T-cell (primary cell): Measurements from ENCODE around the gene FUOM. TPM values are rescaled to one million over a fixed set of nuclear protein-coding genes. Genes with fewer than 3 reads are reported as not detected.

Source experiments
- ATAC-seq, 4 experiments: fragments of 200-7000 bp in 3 of 4; fragments of 150-1000 bp in 1 of 4; cut with Tn5 transposase; replicated peaks in 1 of 4; 1 replicate in 3 of 4; 2 replicates in 1 of 4; pipeline ENCODE4 v1.10.0; 2021; ENCODE audit warnings: moderate library complexity in 3 of 4, mild to moderate bottlenecking in 2 of 4, moderate number of reproducible peaks in 1 of 4
- CTCF ChIA-PET, 2 donors: fragments of 300-600 bp; sonication (Branson Sonifier 250); formaldehyde crosslinking; loops; one replicate each; lab custom pipeline; 2022; ENCODE audit warnings: antibody characterized with exemption in 2 of 2; lab: Charles Lee
- POLR2A ChIA-PET, 2 donors: fragments of 300-600 bp; sonication (Branson Sonifier 250); formaldehyde crosslinking; loops; one replicate each; lab custom pipeline; 2022; ENCODE audit warnings: antibody characterized with exemption in 2 of 2; lab: Charles Lee
- DNase-seq, 35 experiments: peaks; one replicate each; pipeline versions ENCODE4 v3.0.0 to v3.0.0-alpha.2; 2013 to 2023
- H3K27ac ChIP-seq: one replicate; pipeline ENCODE4 v1.5.1; 2013; ENCODE audit warnings: low read length
- H3K27me3 ChIP-seq, 2 experiments: replicated peaks in 1 of 2; 1 replicate in 1 of 2; 2 replicates in 1 of 2; pipeline versions ENCODE4 v1.6.1 to v1.7.0; 2013; ENCODE audit warnings: low read length in 1 of 2, mixed read lengths in 1 of 2; ENCODE audit not compliant: control insufficient read depth in 2 of 2, insufficient read depth in 2 of 2; ENCODE audit errors: extremely low read depth in 1 of 2
- H3K36me3 ChIP-seq, 2 donors: 1 replicate in 1 of 2; 2 replicates in 1 of 2; pipeline versions ENCODE4 v1.6.1 to v1.7.0; 2013; ENCODE audit warnings: low read length in 1 of 2; ENCODE audit not compliant: control insufficient read depth in 2 of 2, insufficient read depth in 1 of 2; ENCODE audit errors: extremely low read depth in 1 of 2
- H3K4me1 ChIP-seq, 2 experiments: 1 replicate in 1 of 2; 2 replicates in 1 of 2; pipeline versions ENCODE4 v1.6.1 to v1.7.0; 2013; ENCODE audit warnings: low read length in 2 of 2, mixed read lengths in 1 of 2; ENCODE audit not compliant: insufficient read depth in 2 of 2, control insufficient read depth in 1 of 2; ENCODE audit errors: extremely low read depth in 1 of 2
- H3K4me3 ChIP-seq, 2 donors: 1 replicate in 1 of 2; 2 replicates in 1 of 2; pipeline versions ENCODE4 v1.5.1 to v1.7.0; 2013; ENCODE audit warnings: mild to moderate bottlenecking in 2 of 2, low read length in 1 of 2, moderate library complexity in 1 of 2; ENCODE audit not compliant: control insufficient read depth in 1 of 2; ENCODE audit errors: extremely low read depth in 1 of 2
- H3K9me3 ChIP-seq: 2 replicates; pipeline ENCODE4 v1.7.0; 2013
- H3K27ac Mint-ChIP-seq, 2 donors: one replicate each; pipeline ENCODE4 v1.8.0; 2020 to 2021; ENCODE audit warnings: mild to moderate bottlenecking in 2 of 2, mixed read lengths in 2 of 2
- H3K27me3 Mint-ChIP-seq, 2 donors: one replicate each; pipeline ENCODE4 v1.8.0; 2021 to 2022; ENCODE audit warnings: mixed read lengths in 2 of 2
- H3K36me3 Mint-ChIP-seq: one replicate; pipeline ENCODE4 v1.8.0; 2021; ENCODE audit warnings: mixed read lengths
- H3K4me1 Mint-ChIP-seq, 3 donors: one replicate each; pipeline ENCODE4 v1.8.0; 2020 to 2022; ENCODE audit warnings: mixed read lengths in 3 of 3, mild to moderate bottlenecking in 1 of 3
- H3K4me3 Mint-ChIP-seq, 3 donors: one replicate each; pipeline ENCODE4 v1.8.0; 2020 to 2022; ENCODE audit warnings: mild to moderate bottlenecking in 3 of 3, mixed read lengths in 3 of 3, moderate library complexity in 3 of 3
- H3K9me3 Mint-ChIP-seq, 3 donors: one replicate each; pipeline ENCODE4 v1.8.0; 2020 to 2022; ENCODE audit warnings: mixed read lengths in 3 of 3
- WGBS: methylation state at CpG from one replicate; pipeline ENCODE4 v1.1.5; 2013; ENCODE audit warnings: missing lambda C conversion rate; ENCODE audit not compliant: insufficient coverage; 5-methylcytosine and 5-hydroxymethylcytosine counted together
- total RNA-seq, 35 experiments: library from RNA in 6 of 35; stranded (reverse) in 6 of 35; fragments of 120-200 nt in 1 of 35; gene quantifications; one replicate each; pipeline versions ENCODE4 v1.2.1 to v1.2.4 and lab custom pipeline; 2013 to 2026

Gene FUOM
- total RNA-seq, 5 donors from 2014 or later (not counting 1 experiment from before 2014, with no cell fraction given) = 9.4 to 30.3 (median 26.9) TPM

- 49% methylated on average over 10 of the region's 11 CpGs for WGBS
- peaks cover 32 to 52% of the 10 kb centered on the region in 2 donors for H3K27me3 Mint-ChIP-seq
- POLR2A ChIA-PET = no interaction called here
Measured at GRCh38 chr10:133346413-133346812, 11.4 kb downstream of the FUOM start.

GRCh38 chr10:133344236-133344635 lies 13.6 kb downstream of the FUOM start:
- POLR2A ChIA-PET = no interaction called here
- no peak overlapping the region for H3K27ac Mint-ChIP-seq

More at GRCh38 chr10:133346413-133346812, 11.4 kb downstream of the FUOM start:
- Histone ChIP-seq H3K27ac (no peak overlapping the region), H3K4me3 (no peak overlapping the region), H3K27me3 (peaks cover 0 to 87% of the 10 kb centered on the region in 2 experiments), H3K36me3 (no peaks in the 10 kb centered on the region), H3K9me3 (no peaks in the 10 kb centered on the region), H3K4me1 (no peaks in the 10 kb centered on the region)
- ATAC-seq = no peak
- H3K36me3 Mint-ChIP-seq = no peaks in the 10 kb centered on the region
- no peaks in the 10 kb centered on the region for H3K9me3 Mint-ChIP-seq
- H3K4me3 Mint-ChIP-seq = no peak overlapping the region
- no peak for DNase-seq
- CTCF ChIA-PET = no interaction called here
- no peaks in the 10 kb centered on the region for H3K4me1 Mint-ChIP-seq
- no peak overlapping the region for H3K27ac Mint-ChIP-seq

DNA sequence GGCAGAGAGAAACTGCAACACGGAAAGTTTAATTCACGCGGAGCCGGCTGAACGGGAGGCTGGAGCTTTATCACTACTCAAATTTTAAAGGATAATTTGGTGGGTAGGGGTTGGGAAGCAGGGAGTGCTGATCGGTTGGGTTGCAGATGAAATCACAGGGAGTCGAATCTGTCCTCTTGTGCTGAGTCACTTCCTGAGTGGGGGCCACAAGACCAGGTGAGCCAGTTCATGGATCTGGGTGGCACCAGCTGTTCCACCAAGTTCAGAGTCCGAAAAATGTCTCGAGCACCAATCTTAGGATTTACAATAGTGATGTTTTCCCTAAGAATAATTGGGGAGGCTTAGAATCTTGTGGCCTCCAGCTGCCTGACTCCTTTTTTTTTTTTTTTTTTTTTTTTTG lies 14.3 kb downstream of the FUOM start:
- 71% methylated on average over 6 of the region's 9 CpGs for WGBS
- Mint-ChIP-seq H3K4me1 (no peaks in the 10 kb centered on the region), H3K9me3 (no peaks in the 10 kb centered on the region), H3K27ac (no peak overlapping the region), H3K4me3 (no peak overlapping the region), H3K36me3 (no peaks in the 10 kb centered on the region), H3K27me3 (peaks cover 27 to 51% of the 10 kb centered on the region in 2 donors)
- Histone ChIP-seq H3K27ac (no peak overlapping the region), H3K4me3 (no peak overlapping the region), H3K36me3 (no peaks in the 10 kb centered on the region), H3K27me3 (peaks cover 0 to 81% of the 10 kb centered on the region in 2 experiments), H3K9me3 (no peaks in the 10 kb centered on the region), H3K4me1 (no peaks in the 10 kb centered on the region)
- DNase-seq (no peak), ATAC-seq (no peak)
- ChIA-PET CTCF (no interaction called here), POLR2A (no interaction called here)

More at GRCh38 chr10:133344236-133344635, 13.6 kb downstream of the FUOM start:
- ATAC-seq (no peak), DNase-seq (no peak)
- Mint-ChIP-seq H3K4me3 (no peak overlapping the region), H3K27me3 (peaks cover 30 to 54% of the 10 kb centered on the region in 2 donors), H3K9me3 (no peaks in the 10 kb centered on the region), H3K4me1 (no peaks in the 10 kb centered on the region), H3K36me3 (no peaks in the 10 kb centered on the region)
- CTCF ChIA-PET = interaction anchor here in 1 of 2 donors (1.1 kb wide), 1 partner anchor 15 kb away, joined by 3 read pairs; no protein-coding TSS in a partner anchor
- Histone ChIP-seq H3K4me3 (no peak overlapping the region), H3K27me3 (peaks cover 0 to 79% of the 10 kb centered on the region in 2 experiments), H3K4me1 (no peaks in the 10 kb centered on the region), H3K27ac (no peak overlapping the region), H3K36me3 (no peaks in the 10 kb centered on the region), H3K9me3 (no peaks in the 10 kb centered on the region)
- WGBS = 92% methylated on average over 3 of the region's 5 CpGs

DNA sequence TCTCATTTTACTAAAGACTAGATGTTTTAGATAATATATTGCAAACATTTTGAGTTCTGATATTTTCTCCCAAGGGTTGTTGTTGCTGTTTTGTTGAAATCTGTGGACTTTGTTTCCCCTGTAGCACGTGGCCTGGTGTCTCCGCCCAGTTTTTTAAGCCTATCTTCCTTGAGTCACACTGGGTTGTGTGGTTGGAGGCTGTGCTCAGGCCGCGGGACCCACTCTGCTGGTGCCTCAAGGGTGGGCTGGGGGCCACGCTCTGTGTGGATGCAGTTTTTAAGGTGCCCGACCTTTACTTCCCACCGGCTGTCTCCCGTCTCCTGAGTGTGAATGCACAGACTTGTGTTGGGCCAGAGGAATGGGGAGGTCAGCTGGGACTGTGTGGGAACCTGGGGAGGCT lies 14.9 kb downstream of the FUOM start:
- 83% methylated on average over 6 of the region's 8 CpGs for WGBS
- Histone ChIP-seq H3K4me1 (peaks cover 0 to 3% of the 10 kb centered on the region in 2 experiments), H3K9me3 (no peaks in the 10 kb centered on the region), H3K27ac (no peak overlapping the region), H3K36me3 (no peaks in the 10 kb centered on the region), H3K27me3 (peaks cover 0 to 81% of the 10 kb centered on the region in 2 experiments), H3K4me3 (no peak overlapping the region)
- Mint-ChIP-seq H3K9me3 (no peaks in the 10 kb centered on the region), H3K36me3 (no peaks in the 10 kb centered on the region), H3K27me3 (peaks cover 27 to 51% of the 10 kb centered on the region in 2 donors), H3K27ac (no peak overlapping the region), H3K4me3 (no peak overlapping the region), H3K4me1 (no peaks in the 10 kb centered on the region)
- CTCF ChIA-PET = no interaction called here
- POLR2A ChIA-PET = no interaction called here
- ATAC-seq = no peak
- DNase-seq = no peak

- H3K4me1 ChIP-seq = peaks cover 7 to 13% of the 10 kb centered on the region in 2 experiments
- H3K4me3 Mint-ChIP-seq = no peak overlapping the region
- no peaks in the 10 kb centered on the region for H3K36me3 Mint-ChIP-seq
- ChIA-PET CTCF (no interaction called here), POLR2A (no interaction called here)
- H3K27ac Mint-ChIP-seq = no peak overlapping the region
- peaks cover 27 to 47% of the 10 kb centered on the region in 2 donors for H3K27me3 Mint-ChIP-seq
- DNase-seq (no peak), ATAC-seq (no peak)
- no peak overlapping the region for H3K27ac ChIP-seq
- H3K9me3 ChIP-seq = no peaks in the 10 kb centered on the region
- H3K4me1 Mint-ChIP-seq = no peaks in the 10 kb centered on the region
- WGBS = 75% methylated on average over 3 of the region's 4 CpGs
- no peak overlapping the region for H3K4me3 ChIP-seq
- no peaks in the 10 kb centered on the region for H3K9me3 Mint-ChIP-seq
- peaks cover 0 to 80% of the 10 kb centered on the region in 2 experiments for H3K27me3 ChIP-seq
- no peaks in the 10 kb centered on the region for H3K36me3 ChIP-seq
Measured at GRCh38 chr10:133341983-133342382, 15.8 kb downstream of the FUOM start.

DNA sequence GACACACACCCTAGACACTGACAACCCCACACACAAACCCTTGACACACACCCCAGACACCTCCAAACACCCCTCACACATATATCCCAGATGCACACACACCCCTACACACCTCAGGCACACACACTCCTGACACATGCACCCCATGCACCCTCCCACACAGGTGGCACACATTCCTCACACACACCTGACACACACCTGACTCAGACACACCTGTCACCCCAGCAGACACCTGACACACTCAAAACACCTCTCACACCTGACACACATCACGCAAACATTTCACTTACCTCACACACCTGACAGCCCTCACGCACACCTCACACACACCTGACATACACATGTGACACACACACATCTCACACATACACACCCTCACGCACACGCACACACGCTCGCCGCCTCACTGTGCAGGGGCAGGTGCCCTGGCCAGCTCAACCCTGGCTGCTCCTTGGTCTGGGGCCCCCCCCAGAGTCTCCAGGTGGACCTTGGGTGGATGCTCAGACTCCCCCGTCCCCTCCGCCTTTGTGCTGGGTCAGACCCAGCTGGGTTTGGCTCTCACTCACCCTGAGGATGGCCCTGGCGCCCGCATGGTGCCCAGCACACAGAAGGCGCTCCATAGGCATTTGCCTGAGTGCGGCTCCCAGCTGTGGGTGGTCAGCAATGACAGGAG lies 18.0 kb downstream of the FUOM start:
- H3K9me3 Mint-ChIP-seq = no peaks in the 10 kb centered on the region
- Histone ChIP-seq H3K9me3 (no peaks in the 10 kb centered on the region), H3K36me3 (no peaks in the 10 kb centered on the region), H3K4me3 (no peak overlapping the region), H3K27me3 (peaks cover 0 to 60% of the 10 kb centered on the region in 2 experiments), H3K27ac (no peak overlapping the region), H3K4me1 (peaks cover 16 to 34% of the 10 kb centered on the region in 2 experiments)
- DNase-seq (no peak), ATAC-seq (no peak)
- ChIA-PET POLR2A (no interaction called here), CTCF (interaction anchor here in 1 of 2 donors (0.5 kb wide), 1 partner anchor 11 kb away, joined by 3 read pairs; no protein-coding TSS in a partner anchor)
- H3K4me3 Mint-ChIP-seq = no peak overlapping the region
- H3K27ac Mint-ChIP-seq = no peak overlapping the region
- H3K36me3 Mint-ChIP-seq = no peaks in the 10 kb centered on the region
- H3K4me1 Mint-ChIP-seq = peaks cover 0 to 3% (median 2%) of the 10 kb centered on the region in 3 donors
- H3K27me3 Mint-ChIP-seq = peaks cover 15 to 26% of the 10 kb centered on the region in 2 donors
- 89% methylated on average over 13 of the region's 13 CpGs for WGBS
